K562 (cell line): ENCODE data around the gene SLC9A7. TPM values are rescaled to one million over a fixed set of nuclear protein-coding genes. Genes with fewer than 3 reads are reported as not detected.

Experiments
- ATAC-seq: fragments of 200-7000 bp; cut with Tn5 transposase; 3 replicates; pipeline ENCODE4 v1.9.1; 2020; ENCODE audit warnings: moderate library complexity
- BruUV-seq: library from RNA; stranded (reverse); fragments of 400-500 nt; replicated peaks from 2 replicates; lab custom pipeline; 2021; lab: Mats Ljungman, UMichigan
- CTCF ChIA-PET: fragments of 300-600 bp; formaldehyde crosslinking; extraction: SDS; loops from one replicate; lab custom pipeline; 2021; ENCODE audit warnings: low intra/inter-chr PET ratio; lab: Yijun Ruan, JAX
- POLR2A ChIA-PET: fragments of 300-600, 350-650 bp; sonication (Branson Sonifier 250); formaldehyde crosslinking; extraction: SDS; loops from one replicate; lab custom pipeline; 2021; ENCODE audit warnings: antibody characterized with exemption, inconsistent platforms; lab: Yijun Ruan, JAX
- DNase-seq, 4 experiments: peaks; one replicate each; pipeline versions ENCODE4 v3.0.0 to v3.0.0-alpha.2; 2011 to 2018; ENCODE audit warnings: low spot score in 3 of 4, mixed read lengths in 3 of 4; ENCODE audit errors: extremely low read depth in 1 of 4
- FAIRE-seq: peaks from 2 replicates; lab custom pipeline; 2011; peaks lifted over from hg19 to GRCh38; lab: Jason Lieb, UNC
- H2AFZ ChIP-seq: 2 replicates; pipeline ENCODE4 v1.6.0; 2011; ENCODE audit warnings: low read depth, low read length, control low read depth, inconsistent platforms
- H3K27ac ChIP-seq: fragments of 200-600 bp; 3 replicates; pipeline ENCODE4 v1.8.0; 2011; ENCODE audit warnings: low read depth, mild to moderate bottlenecking, control low read depth, inconsistent platforms, low read length, moderate library complexity, mixed read lengths; ENCODE audit errors: extremely low read depth
- H3K27me3 ChIP-seq, 2 experiments: fragments of 300-600 bp in 1 of 2; 2 replicates in 1 of 2; 3 replicates in 1 of 2; pipeline versions ENCODE4 v1.6.0 to v1.8.0; 2011; ENCODE audit warnings: inconsistent platforms in 2 of 2, low read length in 2 of 2, mild to moderate bottlenecking in 1 of 2, mixed read lengths in 1 of 2, moderate library complexity in 1 of 2; ENCODE audit not compliant: control insufficient read depth in 2 of 2, insufficient read depth in 2 of 2
- H3K36me3 ChIP-seq: fragments of 300-600 bp; 3 replicates; pipeline ENCODE4 v1.8.0; 2011; ENCODE audit warnings: mild to moderate bottlenecking, low read length, inconsistent platforms; ENCODE audit not compliant: control insufficient read depth, insufficient read depth
- H3K4me1 ChIP-seq, 2 experiments: fragments of 200-600 bp in 1 of 2; replicated peaks in 1 of 2; 2 replicates in 1 of 2; 3 replicates in 1 of 2; pipeline versions ENCODE4 v1.5.1 to v1.8.0; 2011; ENCODE audit warnings: inconsistent platforms in 2 of 2, low read length in 2 of 2, mild to moderate bottlenecking in 1 of 2, mixed read lengths in 1 of 2, moderate library complexity in 1 of 2; ENCODE audit not compliant: control insufficient read depth in 2 of 2, insufficient read depth in 2 of 2
- H3K4me2 ChIP-seq: 2 replicates; pipeline ENCODE4 v1.6.1; 2011; ENCODE audit warnings: low read length, control low read depth, inconsistent platforms, mixed read lengths; ENCODE audit not compliant: insufficient read depth
- H3K4me3 ChIP-seq: fragments of 200-600 bp; sonication (generic), shearing (Covaris generic); 2 replicates; pipeline ENCODE4 v1.5.1; 2016; ENCODE audit warnings: control low read depth, inconsistent platforms
- H3K79me2 ChIP-seq: fragments of 200-600 bp; 3 replicates; pipeline ENCODE4 v1.8.0; 2011; ENCODE audit warnings: low read length, inconsistent platforms; ENCODE audit not compliant: control insufficient read depth, insufficient read depth
- H3K9ac ChIP-seq, 2 experiments: 2 replicates each; pipeline versions ENCODE4 v1.6.0 to v1.6.1; 2011; ENCODE audit warnings: low read depth in 2 of 2, low read length in 2 of 2, control low read depth in 1 of 2, inconsistent platforms in 1 of 2, mild to moderate bottlenecking in 1 of 2, mixed read lengths in 1 of 2; ENCODE audit not compliant: insufficient read depth in 1 of 2
- H3K9me1 ChIP-seq: one replicate; pipeline ENCODE4 v1.6.0; 2011; ENCODE audit warnings: inconsistent platforms, mild to moderate bottlenecking, low read length, moderate library complexity; ENCODE audit not compliant: control insufficient read depth, insufficient read depth
- H3K9me3 ChIP-seq: replicated peaks from 2 replicates; pipeline ENCODE4 v1.5.1; 2011; ENCODE audit warnings: low read depth, low read length, inconsistent platforms; ENCODE audit not compliant: control insufficient read depth, insufficient read depth
- H4K20me1 ChIP-seq: replicated peaks from 2 replicates; pipeline ENCODE4 v1.6.1; 2011; ENCODE audit warnings: low read length, inconsistent platforms, mixed read lengths; ENCODE audit not compliant: control insufficient read depth, insufficient read depth
- CCNT2 ChIP-seq: IDR thresholded peaks from 2 replicates; pipeline ENCODE4 v1.6.1; 2011; ENCODE audit warnings: borderline replicate concordance, low read depth, mild to moderate bottlenecking, moderate library complexity, mixed read lengths, low read length; ENCODE audit not compliant: insufficient read length; ENCODE audit errors: extremely low read depth
- CEBPB ChIP-seq: fragments of 450-650 bp; IDR thresholded peaks from 2 replicates; pipeline ENCODE4 v1.6.1; 2016; ENCODE audit warnings: missing genetic modification characterization, missing compliant biosample characterization
- COPS2 ChIP-seq: fragments of 450-650 bp; conservative IDR thresholded peaks from 2 replicates; pipeline ENCODE4 v1.6.1; 2016; ENCODE audit warnings: mild to moderate bottlenecking, moderate library complexity
- ELF1 ChIP-seq: fragments of 200-800 bp; sonication (Bioruptor generic); IDR thresholded peaks from 2 replicates; pipeline ENCODE4 v1.6.1; 2016; ENCODE audit warnings: missing genetic modification characterization, missing compliant biosample characterization
- GABPA ChIP-seq: fragments of 200-800 bp; sonication (Bioruptor generic); conservative IDR thresholded peaks from 2 replicates; pipeline ENCODE4 v1.6.1; 2016; ENCODE audit warnings: low read depth, missing genetic modification characterization, missing compliant biosample characterization
- IFI16 ChIP-seq: fragments of 250-450 bp; sonication (Bioruptor Pico); IDR thresholded peaks from 2 replicates; pipeline ENCODE4 v2.1.2; 2022; ENCODE audit warnings: mild to moderate bottlenecking, inconsistent platforms
- NCOA6 ChIP-seq: fragments of 450-650 bp; IDR thresholded peaks from 2 replicates; pipeline ENCODE4 v1.6.1; 2017; ENCODE audit warnings: mild to moderate bottlenecking
- PRDM10 ChIP-seq: fragments of 450-650 bp; IDR thresholded peaks from 2 replicates; pipeline ENCODE4 v1.6.1; 2018; ENCODE audit not compliant: partially characterized antibody
- RBBP5 ChIP-seq: fragments of 200-600 bp; sonication (generic); IDR thresholded peaks from 2 replicates; pipeline ENCODE4 v1.6.1; 2012; ENCODE audit warnings: borderline replicate concordance, mild to moderate bottlenecking, low read length, control low read depth, inconsistent platforms; ENCODE audit not compliant: insufficient read depth, poor library complexity, severe bottlenecking
- RBM22 ChIP-seq: fragments of 200-400 bp; formaldehyde crosslinking; IDR thresholded peaks from 2 replicates; pipeline ENCODE4 v1.6.1; 2018; ENCODE audit warnings: low read length, low read depth; ENCODE audit not compliant: poor library complexity, severe bottlenecking
- SIRT6 ChIP-seq: IDR thresholded peaks from one replicate; pipeline ENCODE4 v1.6.1; 2012; ENCODE audit warnings: low read depth, mild to moderate bottlenecking, control low read depth, inconsistent platforms, low read length, moderate library complexity
- TEAD4 ChIP-seq, 2 experiments: sonication (generic) in 1 of 2; formaldehyde crosslinking in 1 of 2; IDR thresholded peaks; 2 replicates each; pipeline versions ENCODE4 v1.6.1 to v1.8.0; 2012 to 2022; ENCODE audit warnings: borderline replicate concordance in 1 of 2, inconsistent platforms in 1 of 2, low read length in 1 of 2, mild to moderate bottlenecking in 1 of 2, missing genetic modification reagents in 1 of 2
- THAP12 ChIP-seq: fragments of 250-450 bp; sonication (Bioruptor Pico); IDR thresholded peaks from 2 replicates; pipeline ENCODE4 v1.9.0; 2021; ENCODE audit warnings: mild to moderate bottlenecking, inconsistent platforms
- TRIM28 ChIP-seq: fragments of 450-650 bp; IDR thresholded peaks from 2 replicates; pipeline ENCODE4 v1.6.1; 2017
- YY1 ChIP-seq, 3 experiments: IDR thresholded peaks; 2 replicates each; pipeline ENCODE4 v1.6.1; 2011; ENCODE audit warnings: low read length in 2 of 3, mild to moderate bottlenecking in 2 of 3, moderate library complexity in 2 of 3, borderline replicate concordance in 1 of 3, control low read depth in 1 of 3, low read depth in 1 of 3; ENCODE audit not compliant: insufficient read depth in 3 of 3, insufficient replicate concordance in 2 of 3, control insufficient read depth in 1 of 3, insufficient read length in 1 of 3; ENCODE audit errors: extremely low read depth in 1 of 3
- ZNF124 ChIP-seq: sonication (generic); formaldehyde crosslinking; IDR thresholded peaks from 2 replicates; pipeline ENCODE4 v1.8.1; 2022; ENCODE audit warnings: missing genetic modification reagents
- ZNF717 ChIP-seq: fragments of 250-450 bp; sonication (Bioruptor Pico); IDR thresholded peaks from 2 replicates; pipeline ENCODE4 v1.5.0; 2021
- WGBS: fragments of 100-300 bp; shearing (Covaris generic); methylation state at CpG from one replicate; pipeline ENCODE4 v1.1.6; 2016; ENCODE audit warnings: low coverage, mixed read lengths; ENCODE audit not compliant: insufficient coverage; ENCODE audit errors: missing lambda C conversion rate; 5-methylcytosine and 5-hydroxymethylcytosine counted together
- in situ Hi-C: fragments of 300-500 bp; cut with MboI; formaldehyde crosslinking; loops from 4 replicates; pipeline ENCODE4 v1.15.0; 2018; ENCODE audit warnings: inconsistent platforms, mixed read lengths
- intact Hi-C: fragments of 100-400 bp; cut with micrococcal nuclease; formaldehyde crosslinking; loops from 2 replicates; pipeline ENCODE4 v1.14.2; 2022
- polyA plus RNA-seq, 8 experiments: library from polyadenylated mRNA; depleted of rRNA in 4 of 8; stranded (reverse) in 5 of 8; unstranded in 3 of 8; fragments of >200 nt; fragmentation: Nextera tagmentation in 2 of 8; fragmentation: Illumina TruSeq in 1 of 8; extraction: Ambion mirVana in 2 of 8; extraction: Trizol in 1 of 8; gene quantifications; 2 replicates each; pipeline versions ENCODE4 v1.2.1 to v1.2.3, GENCODE V29; 2011 to 2014; ENCODE audit warnings: inconsistent platforms in 1 of 8, missing spikeins in 1 of 8
- total RNA-seq, 7 experiments: library from RNA; depleted of rRNA in 6 of 7; stranded (reverse); fragments of >200 nt in 6 of 7; fragmentation: Illumina TruSeq in 2 of 7; extraction: Trizol in 2 of 7; gene quantifications; 2 replicates each; pipeline versions ENCODE4 v1.2.1 to v1.2.3, GENCODE V29; 2011 to 2021; ENCODE audit warnings: low replicate concordance in 1 of 7

Gene SLC9A7
- total and polyA plus RNA-seq, 9 of the 15 experiments (the other 6 are each of a cell fraction or from before 2014, with no cell fraction given), result 0.04 to 0.13 (median 0.09) TPM; not detected in 5

- H3K4me2 ChIP-seq, result no peak overlapping the region
- TF ChIP-seq ELF1 (tag) (no peak), ZNF717 (CRISPR knock-in tag) (no peak), THAP12 (CRISPR knock-in tag) (no peak), COPS2 (no peak), RBBP5 (no peak), CCNT2 (no peak), GABPA (tag) (no peak), TEAD4 (IDR thresholded peaks at IDR 0.05; ENCODE audit: low read length) (no peak), TEAD4 (CRISPR knock-in tag; IDR thresholded peaks at IDR 0.05; ENCODE audit: borderline replicate concordance) (no peak), NCOA6 (no peak), TRIM28 (no peak), CEBPB (no peak), YY1 (IDR thresholded peaks at IDR 0.05; ENCODE audit: borderline replicate concordance in 1 of 3, control insufficient read depth in 1 of 3, extremely low read depth in 1 of 3, insufficient read depth in 3 of 3, insufficient read length in 1 of 3, insufficient replicate concordance in 2 of 3, low read depth in 1 of 3, low read length in 2 of 3) (no peak), ZNF124 (CRISPR knock-in tag) (no peak), PRDM10 (no peak), SIRT6 (no peak), RBM22 (no peak), IFI16 (no peak)
Measured at GRCh38 chrX:46627062-46627461, 131.9 kb downstream of the SLC9A7 start.

More at GRCh38 chrX:46627062-46627461, 131.9 kb downstream of the SLC9A7 start:
- H2AFZ ChIP-seq, result no peak overlapping the region
- in situ Hi-C loops (no loop called here), intact Hi-C loops (no loop called here)
- no TSS peak for BruUV-seq
- H4K20me1 ChIP-seq, result no peaks in the 10 kb centered on the region
- peaks cover 0 to 6% of the 10 kb centered on the region in 2 experiments; a peak in 1 of 5 replicates for H3K27me3 ChIP-seq
- H3K79me2 ChIP-seq, result no peaks in the 10 kb centered on the region
- no peaks in the 10 kb centered on the region for H3K9me1 ChIP-seq
- CTCF ChIA-PET, result no interaction called here
- H3K4me3 ChIP-seq, result no peak overlapping the region
- ATAC-seq (no peak), FAIRE-seq (no peak), DNase-seq (no peak)
- POLR2A ChIA-PET, result no interaction called here
- no peaks in the 10 kb centered on the region for H3K9me3 ChIP-seq
- H3K4me1 ChIP-seq, result no peaks in the 10 kb centered on the region
- WGBS, result 0% methylated on average over 3 of the region's 4 CpGs
- H3K27ac ChIP-seq, result no peak overlapping the region
- no peak overlapping the region for H3K9ac ChIP-seq
- no peaks in the 10 kb centered on the region for H3K36me3 ChIP-seq
